Uterus (tissue), 4 donors: ENCODE results near the gene PTPRN2. TPM values are rescaled to one million over a fixed set of nuclear protein-coding genes. Genes with fewer than 3 reads are reported as not detected.

Experiments used
- DNase-seq, 2 donors: peaks; one replicate each; pipeline ENCODE4 v3.0.0-alpha.2; 2019 to 2020
- H3K27ac ChIP-seq, 2 donors: fragments of 200-600 bp; sonication (generic); 1 replicate in 1 of 2; 2 replicates in 1 of 2; pipeline ENCODE4 v1.5.1; 2016 to 2018
- H3K27me3 ChIP-seq, 2 donors: fragments of 200-600 bp; sonication (generic); one replicate each; pipeline ENCODE4 v1.5.1; 2018 to 2019; ENCODE audit warnings: control low read depth in 1 of 2
- H3K36me3 ChIP-seq, 2 donors: fragments of 200-600 bp; sonication (generic); one replicate each; pipeline ENCODE4 v1.5.1; 2019; ENCODE audit warnings: control low read depth in 1 of 2
- H3K4me1 ChIP-seq, 2 donors: fragments of 200-600 bp; sonication (generic); one replicate each; pipeline ENCODE4 v1.5.1; 2018 to 2019; ENCODE audit warnings: control low read depth in 1 of 2
- H3K4me3 ChIP-seq, 2 donors: fragments of 200-600 bp; sonication (generic); 1 replicate in 1 of 2; 2 replicates in 1 of 2; pipeline ENCODE4 v1.5.1; 2018 to 2019; ENCODE audit warnings: mild to moderate bottlenecking in 1 of 2
- H3K9me3 ChIP-seq, 2 donors: fragments of 200-600 bp; sonication (generic); one replicate each; pipeline ENCODE4 v1.5.1; 2019; ENCODE audit warnings: control low read depth in 1 of 2
- CTCF ChIP-seq, 4 experiments: fragments of 200-600 bp in 2 of 4; fragments of 450-650 bp in 2 of 4; sonication (generic) in 2 of 4; IDR thresholded peaks; one replicate each; pipeline ENCODE4 v1.5.1; 2016 to 2019; ENCODE audit warnings: antibody characterized with exemption in 4 of 4, mild to moderate bottlenecking in 2 of 4, moderate library complexity in 1 of 4
- POLR2A ChIP-seq, 2 donors: fragments of 450-650 bp; IDR thresholded peaks; one replicate each; pipeline ENCODE4 v1.6.1; 2016; ENCODE audit warnings: antibody characterized with exemption in 2 of 2, mild to moderate bottlenecking in 1 of 2, moderate library complexity in 1 of 2
- intact Hi-C: fragments of 100-400 bp; cut with DNase I; formaldehyde crosslinking; loops from one replicate; pipeline ENCODE4 v1.15.1; 2023; ENCODE audit warnings: low total_unique reads
- total RNA-seq, 4 donors: library from RNA; depleted of rRNA in 3 of 4; stranded (reverse); fragments of >200 nt in 3 of 4; gene quantifications; one replicate each; pipeline versions ENCODE4 v1.1.0 to v1.2.4, GENCODE V29; 2014 to 2023
- donor health status: DM: yes; HTN: yes; CAD: no.

PTPRN2 gene
- total RNA-seq, 4 donors from 2014 or later, result 1.2 to 5.2 (median 2.3) TPM

DNA sequence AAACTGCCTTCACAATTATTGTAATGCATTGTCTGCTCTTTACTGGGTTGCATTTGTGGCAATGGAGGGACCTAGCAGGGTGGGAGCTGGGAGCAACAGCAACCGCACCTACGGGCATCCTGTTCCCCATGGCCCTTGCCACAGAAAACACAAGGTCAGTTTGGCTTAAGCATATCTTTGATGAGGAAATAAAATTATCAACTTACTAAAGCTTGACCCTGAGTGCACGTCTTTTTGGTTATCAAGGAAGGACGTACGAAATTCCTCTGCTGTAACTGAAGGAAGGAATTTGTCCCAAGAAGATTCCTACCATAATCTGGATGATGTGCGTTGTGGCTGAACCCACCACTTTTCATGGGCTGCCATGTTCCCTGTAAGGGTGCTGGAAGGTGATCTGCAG, 19.9 kb upstream of the PTPRN2 start:
- Histone ChIP-seq H3K36me3 (no peaks in the 10 kb centered on the region), H3K27me3 (no peaks in the 10 kb centered on the region), H3K4me3 (no peak overlapping the region), H3K4me1 (no peaks in the 10 kb centered on the region), H3K9me3 (no peaks in the 10 kb centered on the region), H3K27ac (no peak overlapping the region)
- DNase-seq, result no peak
- TF ChIP-seq POLR2A (IDR thresholded peaks at IDR 0.05) (no peak), CTCF (IDR thresholded peaks at IDR 0.05) (no peak)
- intact Hi-C loops, result no loop called here

DNA sequence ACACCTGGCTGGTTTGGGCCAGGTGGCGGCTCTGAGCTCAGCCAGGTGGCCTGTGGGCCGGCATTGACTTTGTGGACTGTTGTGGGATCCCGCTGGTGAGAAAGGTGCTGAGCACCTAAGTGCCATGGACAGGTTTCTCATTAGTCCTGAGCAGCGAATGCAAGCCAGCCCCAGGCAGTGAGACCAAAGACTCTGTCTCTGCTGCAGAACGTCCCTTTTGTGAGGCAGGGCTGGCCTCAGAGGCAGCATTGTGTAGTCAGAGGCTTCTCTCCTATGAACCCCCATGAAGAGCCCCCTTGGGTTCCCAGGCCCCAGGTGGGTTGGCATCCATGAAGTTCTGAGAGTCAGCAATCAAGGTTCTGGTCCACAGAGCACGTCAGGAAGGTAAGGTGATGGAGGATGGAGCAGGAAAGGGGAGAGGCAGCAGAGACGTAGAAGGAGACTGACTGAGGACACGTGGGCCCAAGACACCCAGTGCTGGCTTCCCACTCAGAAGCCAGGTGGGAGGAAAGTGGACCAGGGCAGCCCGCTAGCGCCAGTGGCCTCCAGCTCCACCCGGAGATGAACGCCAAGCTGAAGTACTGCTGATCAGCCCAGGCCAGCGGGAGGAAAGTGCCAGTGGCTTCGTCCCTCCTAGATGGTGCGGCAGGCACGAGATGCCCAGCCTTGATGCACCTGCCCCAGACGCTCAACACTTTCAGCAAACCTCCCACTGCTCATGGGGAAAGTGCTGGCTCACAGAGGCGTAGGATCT, 19.2 kb upstream of the PTPRN2 start:
- DNase-seq, result no peak
- H3K4me1 ChIP-seq, result no peaks in the 10 kb centered on the region
- no peaks in the 10 kb centered on the region for H3K9me3 ChIP-seq
- H3K27me3 ChIP-seq, result no peaks in the 10 kb centered on the region
- TF ChIP-seq CTCF (IDR thresholded peaks at IDR 0.05), result no peak
- TF ChIP-seq POLR2A (IDR thresholded peaks at IDR 0.05), result no peak
- no peak overlapping the region for H3K4me3 ChIP-seq
- no peaks in the 10 kb centered on the region for H3K36me3 ChIP-seq
- intact Hi-C loops, result no loop called here
- H3K27ac ChIP-seq, result peak overlapping the region in 1 of 2 donors; percentile 6

- Histone ChIP-seq H3K36me3 (no peaks in the 10 kb centered on the region), H3K4me3 (no peak overlapping the region), H3K27ac (peak overlapping the region in 1 of 2 donors; percentile 6), H3K4me1 (no peaks in the 10 kb centered on the region), H3K27me3 (no peaks in the 10 kb centered on the region), H3K9me3 (no peaks in the 10 kb centered on the region)
- no peak for TF ChIP-seq CTCF (IDR thresholded peaks at IDR 0.05)
- TF ChIP-seq POLR2A (IDR thresholded peaks at IDR 0.05), result no peak
- DNase-seq, result no peak
- intact Hi-C loops, result no loop called here
Measured at GRCh38 chr7:158606129-158606528, 18.5 kb upstream of the PTPRN2 start.

DNA sequence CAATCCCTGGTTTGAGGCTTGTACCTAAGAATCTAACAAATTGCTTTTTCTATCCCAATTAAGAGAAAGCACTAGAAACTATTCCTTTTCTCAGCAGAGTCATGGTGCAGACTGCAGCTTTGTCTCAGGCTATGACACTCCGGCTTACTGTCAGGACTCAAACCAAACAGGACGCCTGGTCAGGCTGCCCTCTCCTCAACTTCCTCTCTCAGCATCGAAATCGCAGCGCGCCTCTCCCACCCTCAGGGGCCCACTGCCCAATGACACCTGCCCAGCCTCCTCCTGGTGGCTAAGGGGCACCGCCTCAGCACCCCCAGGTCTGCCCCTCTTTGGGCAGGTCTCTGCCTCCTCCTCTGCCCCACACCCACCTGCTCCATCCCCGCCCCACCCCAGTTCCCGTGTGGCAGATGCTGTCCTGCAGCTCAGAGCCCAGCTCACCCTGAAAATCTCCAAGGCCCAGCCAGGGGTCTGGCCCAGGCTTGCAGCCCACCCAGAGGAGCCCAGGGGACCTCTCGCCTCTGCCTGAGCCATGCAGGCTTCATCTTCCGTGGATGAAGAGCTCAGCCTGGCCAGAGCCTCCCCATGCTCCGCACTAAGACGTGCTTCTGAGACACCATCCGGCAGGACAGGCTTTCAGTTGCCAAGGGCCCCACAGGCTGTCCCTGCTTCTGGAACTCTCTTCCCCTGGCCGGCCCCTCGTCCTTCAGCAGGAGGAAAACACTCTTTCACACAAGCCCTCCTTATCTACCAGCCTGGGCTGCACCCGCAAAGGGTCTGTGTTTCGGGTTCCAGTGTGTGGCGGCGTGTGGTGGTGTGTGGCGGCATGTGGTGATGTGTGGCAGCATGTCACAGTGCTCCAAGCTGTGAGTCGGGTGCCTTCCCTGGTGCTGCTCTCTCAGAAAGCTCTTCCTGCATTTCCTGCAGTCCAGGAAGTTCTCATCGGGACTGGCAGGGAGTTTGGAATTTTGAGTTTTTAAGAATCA, 16.4 kb upstream of the PTPRN2 start:
- H3K36me3 ChIP-seq, result no peaks in the 10 kb centered on the region
- H3K27me3 ChIP-seq, result no peaks in the 10 kb centered on the region
- H3K27ac ChIP-seq, result no peak overlapping the region
- H3K9me3 ChIP-seq, result no peaks in the 10 kb centered on the region
- H3K4me1 ChIP-seq, result no peaks in the 10 kb centered on the region
- no peak for DNase-seq
- intact Hi-C loops, result no loop called here
- no peak overlapping the region for H3K4me3 ChIP-seq
- no peak for TF ChIP-seq POLR2A (IDR thresholded peaks at IDR 0.05)
- no peak for TF ChIP-seq CTCF (IDR thresholded peaks at IDR 0.05)
